Measurements from ENCODE around the gene LIPT2.

LIPT2 gene

GRCh38 chr11:74471668-74472429 is 21.7 kb downstream of the LIPT2 start:
- no peak for TF ChIP-seq CTCF (IDR thresholded peaks at IDR 0.05)
- Histone ChIP-seq H3K4me3 (no peak overlapping the region), H3K27ac (no peak overlapping the region)
- no peak for DNase-seq (ENCODE audit: low spot score)

- DNase-seq (ENCODE audit: low spot score): no peak
- no peak overlapping the region for H3K27ac ChIP-seq
- TF ChIP-seq CTCF (IDR thresholded peaks at IDR 0.05): no peak
- H3K4me3 ChIP-seq: no peak overlapping the region
Measured at GRCh38 chr11:74471037-74471436, 22.5 kb downstream of the LIPT2 start.

- no peak overlapping the region for H3K27ac ChIP-seq
- no peak for TF ChIP-seq CTCF (IDR thresholded peaks at IDR 0.05)
- no peak overlapping the region for H3K4me3 ChIP-seq
- DNase-seq (ENCODE audit: low spot score): no peak
Measured at GRCh38 chr11:74470526-74470925, 23.0 kb downstream of the LIPT2 start.

- no peak for TF ChIP-seq CTCF (IDR thresholded peaks at IDR 0.05)
- Histone ChIP-seq H3K4me3 (no peak overlapping the region), H3K27ac (no peak overlapping the region)
- no peak for DNase-seq (ENCODE audit: low spot score)
Measured at GRCh38 chr11:74468936-74469335, 24.6 kb downstream of the LIPT2 start.

GRCh38 chr11:74468521-74468920 is 25.0 kb downstream of the LIPT2 start:
- no peak overlapping the region for H3K27ac ChIP-seq
- H3K4me3 ChIP-seq: no peak overlapping the region
- TF ChIP-seq CTCF (IDR thresholded peaks at IDR 0.05): no peak
- no peak for DNase-seq (ENCODE audit: low spot score)

- Histone ChIP-seq H3K4me3 (no peak overlapping the region), H3K27ac (peak overlapping the region in 1 of 2 donors; percentile 33)
- TF ChIP-seq CTCF (IDR thresholded peaks at IDR 0.05): no peak
- DNase-seq (ENCODE audit: low spot score): no peak
Measured at GRCh38 chr11:74468058-74468457, 25.5 kb downstream of the LIPT2 start.
